Transverse colon (tissue), 4 donors: ENCODE results near the gene RNF166. TPM values are rescaled to one million over a fixed set of nuclear protein-coding genes. Genes with fewer than 3 reads are reported as not detected.

Source experiments
- DNase-seq: peaks from one replicate; pipeline ENCODE4 v3.0.0-alpha.2; 2019
- H3K27ac ChIP-seq, 4 donors: fragments of 200-600 bp; sonication (generic); 2 replicates each; pipeline ENCODE4 v1.5.1; 2016 to 2018; ENCODE audit warnings: inconsistent platforms in 4 of 4
- H3K27me3 ChIP-seq: fragments of 200-600 bp; sonication (generic); 2 replicates; pipeline ENCODE4 v1.5.1; 2017; ENCODE audit warnings: inconsistent platforms
- H3K36me3 ChIP-seq, 4 donors: fragments of 200-600 bp; sonication (generic); 2 replicates each; pipeline ENCODE4 v1.5.1; 2017 to 2019; ENCODE audit warnings: inconsistent platforms in 4 of 4
- H3K4me1 ChIP-seq, 4 donors: fragments of 200-600 bp; sonication (generic); 2 replicates each; pipeline ENCODE4 v1.5.1; 2017 to 2020; ENCODE audit warnings: inconsistent platforms in 4 of 4
- H3K4me3 ChIP-seq, 4 donors: fragments of 200-600 bp; sonication (generic); 1 replicate in 1 of 4; 2 replicates in 3 of 4; pipeline versions ENCODE4 v1.5.1 to v1.6.1; 2017 to 2019; ENCODE audit warnings: inconsistent platforms in 4 of 4
- H3K9me3 ChIP-seq, 2 donors: fragments of 200-600 bp; sonication (generic); 2 replicates each; pipeline ENCODE4 v1.5.1; 2017 to 2019; ENCODE audit warnings: inconsistent platforms in 2 of 2
- CTCF ChIP-seq, 5 experiments: fragments of 200-600 bp in 3 of 5; fragments of 450-650 bp in 2 of 5; sonication (generic) in 3 of 5; IDR thresholded peaks; 1 replicate in 2 of 5; 2 replicates in 3 of 5; pipeline ENCODE4 v1.5.1; 2016 to 2017; ENCODE audit warnings: antibody characterized with exemption in 5 of 5, inconsistent platforms in 3 of 5, mild to moderate bottlenecking in 2 of 5, moderate library complexity in 1 of 5
- EP300 ChIP-seq: sonication (generic); formaldehyde crosslinking; IDR thresholded peaks from one replicate; pipeline ENCODE4 v1.6.1; 2017; ENCODE audit warnings: antibody characterized with exemption, low read depth
- POLR2A ChIP-seq: fragments of 450-650 bp; IDR thresholded peaks from one replicate; pipeline ENCODE4 v1.6.1; 2016; ENCODE audit warnings: antibody characterized with exemption, mild to moderate bottlenecking, moderate library complexity
- POLR2AphosphoS5 ChIP-seq, 3 donors: sonication (generic); formaldehyde crosslinking; IDR thresholded peaks; one replicate each; pipeline ENCODE4 v1.6.1; 2016; ENCODE audit warnings: antibody characterized with exemption in 3 of 3
- WGBS, 2 donors: methylation state at CpG; one replicate each; pipeline ENCODE4 v1.1.5; 2018; ENCODE audit warnings: low coverage in 1 of 2; 5-methylcytosine and 5-hydroxymethylcytosine counted together
- in situ Hi-C, 4 donors: fragments of 200-750 bp; cut with MboI; loops; one replicate each; pipeline versions ENCODE4 v1.15.0 to v1.15.1; 2017; ENCODE audit warnings: low sequenced_read_pairs in 3 of 4, low pct_ligation_motif_present in 1 of 4, low pct_unique_long_range_greater_than_20kb in 1 of 4
- intact Hi-C: fragments of 100-400 bp; cut with DNase I; formaldehyde crosslinking; loops from one replicate; pipeline ENCODE4 v1.15.1; 2023; ENCODE audit warnings: low total_unique reads
- total RNA-seq, 4 donors: library from RNA; depleted of rRNA; stranded (reverse); fragments of >200 nt; gene quantifications; one replicate each; pipeline ENCODE4 v1.1.0, GENCODE V29; 2016

Gene RNF166
- total RNA-seq, 4 donors from 2014 or later = 10.3 to 15.3 (median 14.4) TPM

- 95% methylated on average over 25 of the region's 29 CpGs; no CpG with 5 or more reads in 1 of the 2 donors for WGBS, 2 donors
- Histone ChIP-seq H3K4me1 (peaks cover 3 to 17% (median 10%) of the 10 kb centered on the region in 4 donors), H3K27ac (no peak overlapping the region), H3K9me3 (no peaks in the 10 kb centered on the region), H3K36me3 (peaks cover 0 to 7% (median 0%) of the 10 kb centered on the region in 4 donors), H3K27me3 (no peaks in the 10 kb centered on the region), H3K4me3 (no peak overlapping the region)
- TF ChIP-seq POLR2AphosphoS5 (IDR thresholded peaks at IDR 0.05) (no peak), POLR2A (no peak), EP300 (no peak), CTCF (IDR thresholded peaks at IDR 0.05) (no peak)
- no peak for DNase-seq
- intact Hi-C loops (no loop called here), in situ Hi-C loops (no loop called here)
Observed at GRCh38 chr16:88655733-88656281, 50.4 kb downstream of the RNF166 start.

GRCh38 chr16:88655053-88655732 is 51.0 kb downstream of the RNF166 start:
- no peak for DNase-seq
- intact Hi-C loops = no loop called here
- H3K4me1 ChIP-seq = peaks cover 3 to 17% (median 10%) of the 10 kb centered on the region in 4 donors
- TF ChIP-seq EP300 (no peak), POLR2A (no peak), CTCF (IDR thresholded peaks at IDR 0.05) (no peak), POLR2AphosphoS5 (IDR thresholded peaks at IDR 0.05) (no peak)
- H3K4me3 ChIP-seq = no peak overlapping the region
- no peaks in the 10 kb centered on the region for H3K9me3 ChIP-seq
- WGBS, 2 donors = 93% methylated on average over 46 of the region's 50 CpGs; no CpG with 5 or more reads in 1 of the 2 donors
- no peak overlapping the region for H3K27ac ChIP-seq
- in situ Hi-C loops = no loop called here
- no peaks in the 10 kb centered on the region for H3K27me3 ChIP-seq
- peaks cover 0 to 7% (median 0%) of the 10 kb centered on the region in 4 donors for H3K36me3 ChIP-seq

- H3K27ac ChIP-seq = no peak overlapping the region
- no peak for DNase-seq
- peaks cover 0 to 7% (median 0%) of the 10 kb centered on the region in 4 donors for H3K36me3 ChIP-seq
- no peaks in the 10 kb centered on the region for H3K9me3 ChIP-seq
- no peaks in the 10 kb centered on the region for H3K27me3 ChIP-seq
- H3K4me1 ChIP-seq = peaks cover 7 to 19% (median 15%) of the 10 kb centered on the region in 4 donors
- TF ChIP-seq EP300 = no peak
- TF ChIP-seq POLR2A = no peak
- no peak for TF ChIP-seq POLR2AphosphoS5 (IDR thresholded peaks at IDR 0.05)
- TF ChIP-seq CTCF (IDR thresholded peaks at IDR 0.05) = no peak
- in situ Hi-C loops = no loop called here
- intact Hi-C loops = no loop called here
- no peak overlapping the region for H3K4me3 ChIP-seq
- WGBS, 2 donors = 87 to 90% methylated on average over 3 to 21 of the region's 28 CpGs
Observed at GRCh38 chr16:88654363-88655052, 51.7 kb downstream of the RNF166 start.
